Measurements from ENCODE around the gene PDE1A. TPM values are rescaled to one million over a fixed set of nuclear protein-coding genes. Genes with fewer than 3 reads are reported as not detected.
A peak's percentile ranks its signal among the peaks of the same experiment; 100 is the strongest.

Gene PDE1A
- total RNA-seq, 1 donor from 2014 or later = 27.8 TPM

- DNase-seq (ENCODE audit: low read depth, low spot score) = no peak
- H3K36me3 Mint-ChIP-seq (ENCODE audit: low read depth) = peaks cover 5% of the 10 kb centered on the region
- H3K4me1 Mint-ChIP-seq = peaks cover 3% of the 10 kb centered on the region
- H3K9me3 Mint-ChIP-seq = peaks cover 3% of the 10 kb centered on the region
- no peaks in the 10 kb centered on the region for H3K27me3 Mint-ChIP-seq (ENCODE audit: low read depth)
- H3K4me3 Mint-ChIP-seq = no peak overlapping the region
- no peak for TF ChIP-seq CTCF (conservative IDR thresholded peaks at IDR 0.05)
- H3K27ac Mint-ChIP-seq (ENCODE audit: unreplicated experiment) = no peak overlapping the region
Observed at GRCh38 chr2:182426082-182426917, 536 bp downstream of the PDE1A start.

GRCh38 chr2:182422864-182423263 is 4.0 kb downstream of the PDE1A start:
- Mint-ChIP-seq H3K9me3 (no peaks in the 10 kb centered on the region), H3K36me3 (ENCODE audit: low read depth) (peaks cover 3% of the 10 kb centered on the region), H3K27me3 (ENCODE audit: low read depth) (no peaks in the 10 kb centered on the region), H3K4me3 (no peak overlapping the region), H3K4me1 (peaks cover 14% of the 10 kb centered on the region), H3K27ac (ENCODE audit: unreplicated experiment) (no peak overlapping the region)
- TF ChIP-seq CTCF (conservative IDR thresholded peaks at IDR 0.05) = no peak
- no peak for DNase-seq (ENCODE audit: low read depth, low spot score)

- Mint-ChIP-seq H3K27ac (ENCODE audit: unreplicated experiment) (no peak overlapping the region), H3K36me3 (ENCODE audit: low read depth) (peaks cover 3% of the 10 kb centered on the region), H3K4me3 (no peak overlapping the region), H3K9me3 (no peaks in the 10 kb centered on the region), H3K4me1 (peaks cover 11% of the 10 kb centered on the region), H3K27me3 (ENCODE audit: low read depth) (no peaks in the 10 kb centered on the region)
- no peak for DNase-seq (ENCODE audit: low read depth, low spot score)
- no peak for TF ChIP-seq CTCF (conservative IDR thresholded peaks at IDR 0.05)
Observed at GRCh38 chr2:182420669-182421068, 6.2 kb downstream of the PDE1A start.

- no peak for DNase-seq (ENCODE audit: low read depth, low spot score)
- TF ChIP-seq CTCF (conservative IDR thresholded peaks at IDR 0.05) = no peak
- Mint-ChIP-seq H3K36me3 (ENCODE audit: low read depth) (peaks cover 3% of the 10 kb centered on the region), H3K4me1 (peaks cover 31% of the 10 kb centered on the region), H3K4me3 (no peak overlapping the region), H3K27ac (ENCODE audit: unreplicated experiment) (peak overlapping the region; percentile 6), H3K9me3 (no peaks in the 10 kb centered on the region), H3K27me3 (ENCODE audit: low read depth) (no peaks in the 10 kb centered on the region)
Observed at GRCh38 chr2:182416861-182417260, 10.0 kb downstream of the PDE1A start.

GRCh38 chr2:182416191-182416590 is 10.6 kb downstream of the PDE1A start:
- TF ChIP-seq CTCF (conservative IDR thresholded peaks at IDR 0.05) = no peak
- Mint-ChIP-seq H3K27ac (ENCODE audit: unreplicated experiment) (no peak overlapping the region), H3K9me3 (peaks cover under 1% of the 10 kb centered on the region), H3K4me1 (peaks cover 31% of the 10 kb centered on the region), H3K27me3 (ENCODE audit: low read depth) (no peaks in the 10 kb centered on the region), H3K4me3 (no peak overlapping the region), H3K36me3 (ENCODE audit: low read depth) (peaks cover 3% of the 10 kb centered on the region)
- no peak for DNase-seq (ENCODE audit: low read depth, low spot score)

Measured in neural crest cell (in vitro differentiated cells).